HG03060 (cell line): ENCODE data around the gene WDFY2.

Experiments
- ATAC-seq: cut with Tn5 transposase; IDR thresholded peaks from one replicate; pipeline ENCODE4 v1.9.1; 2021; ENCODE audit warnings: low read depth, moderate number of reproducible peaks; ENCODE audit not compliant: unreplicated experiment

The WDFY2 gene

GRCh38 chr13:51806566-51806965, 222.3 kb downstream of the WDFY2 start:
- no peak for ATAC-seq

GRCh38 chr13:51807041-51807440, 222.8 kb downstream of the WDFY2 start:
- no peak for ATAC-seq

- no peak for ATAC-seq
Measured at GRCh38 chr13:51808811-51809210, 224.5 kb downstream of the WDFY2 start.

GRCh38 chr13:51811046-51811445, 226.8 kb downstream of the WDFY2 start:
- ATAC-seq = no peak

DNA sequence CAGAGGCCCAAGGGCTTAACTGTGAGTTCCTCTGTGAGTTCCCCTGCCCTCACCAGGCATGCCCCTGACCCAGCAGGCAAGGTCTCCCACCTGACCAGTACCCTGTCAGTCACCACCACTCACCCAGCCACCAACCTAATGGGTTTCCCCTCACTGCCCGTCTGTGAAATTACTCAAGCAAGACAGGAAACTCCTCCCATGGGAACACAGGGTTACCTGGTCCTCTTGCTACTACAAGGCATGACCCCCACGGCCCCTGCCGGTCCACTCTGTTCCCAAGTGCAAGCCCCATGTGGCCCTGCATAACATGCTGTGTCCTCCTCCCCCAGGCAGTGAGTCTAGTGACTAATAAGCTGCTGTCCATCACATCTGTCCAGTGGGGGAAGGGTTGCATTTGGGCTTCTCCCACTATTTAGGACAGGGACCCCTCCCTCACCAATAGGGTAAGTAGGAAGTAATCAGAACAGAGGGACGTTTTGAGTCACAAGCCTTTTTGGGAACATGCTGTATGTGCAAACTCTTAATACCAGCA, 227.7 kb downstream of the WDFY2 start:
- no peak for ATAC-seq

DNA sequence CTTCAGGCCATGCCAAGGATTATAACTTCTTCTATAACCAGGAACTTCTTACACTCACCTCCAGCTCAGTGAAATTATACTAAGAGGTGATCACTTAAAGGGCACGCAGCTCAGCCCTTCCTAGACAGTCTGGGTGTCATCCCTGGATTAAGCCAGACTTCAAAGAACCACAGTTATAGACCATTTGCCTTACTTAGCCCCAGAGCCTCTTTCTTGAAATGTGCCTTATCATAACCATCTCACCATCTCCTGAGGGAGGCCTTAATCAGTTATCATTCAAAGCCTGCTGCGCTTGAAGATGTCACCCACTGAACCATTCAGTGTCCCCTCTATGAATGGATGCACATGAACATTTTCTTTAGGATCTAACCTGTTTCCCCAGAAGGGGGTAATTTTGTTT, 229.8 kb downstream of the WDFY2 start:
- no peak for ATAC-seq

GRCh38 chr13:51814825-51815650, 230.8 kb downstream of the WDFY2 start:
- ATAC-seq = peak; percentile 58

DNA sequence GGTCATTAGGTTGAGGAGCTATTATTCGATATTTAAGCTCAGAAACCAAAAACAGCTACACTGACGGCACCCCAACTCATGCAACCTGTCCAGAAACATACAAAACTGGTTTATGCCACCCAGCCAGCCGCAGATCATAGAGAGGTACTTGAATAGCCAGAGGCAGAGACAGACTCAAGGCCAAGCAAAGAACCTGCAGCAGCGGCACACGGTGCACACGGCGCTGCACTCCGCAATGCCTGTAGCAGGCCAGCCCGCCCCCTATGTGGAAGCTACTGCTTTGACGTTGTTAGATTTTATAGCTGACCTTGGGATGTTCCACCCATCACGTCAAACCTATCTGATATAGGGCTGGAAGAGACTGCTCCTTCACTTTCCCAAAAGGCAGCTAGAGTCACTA, 231.6 kb downstream of the WDFY2 start:
- no peak for ATAC-seq

DNA sequence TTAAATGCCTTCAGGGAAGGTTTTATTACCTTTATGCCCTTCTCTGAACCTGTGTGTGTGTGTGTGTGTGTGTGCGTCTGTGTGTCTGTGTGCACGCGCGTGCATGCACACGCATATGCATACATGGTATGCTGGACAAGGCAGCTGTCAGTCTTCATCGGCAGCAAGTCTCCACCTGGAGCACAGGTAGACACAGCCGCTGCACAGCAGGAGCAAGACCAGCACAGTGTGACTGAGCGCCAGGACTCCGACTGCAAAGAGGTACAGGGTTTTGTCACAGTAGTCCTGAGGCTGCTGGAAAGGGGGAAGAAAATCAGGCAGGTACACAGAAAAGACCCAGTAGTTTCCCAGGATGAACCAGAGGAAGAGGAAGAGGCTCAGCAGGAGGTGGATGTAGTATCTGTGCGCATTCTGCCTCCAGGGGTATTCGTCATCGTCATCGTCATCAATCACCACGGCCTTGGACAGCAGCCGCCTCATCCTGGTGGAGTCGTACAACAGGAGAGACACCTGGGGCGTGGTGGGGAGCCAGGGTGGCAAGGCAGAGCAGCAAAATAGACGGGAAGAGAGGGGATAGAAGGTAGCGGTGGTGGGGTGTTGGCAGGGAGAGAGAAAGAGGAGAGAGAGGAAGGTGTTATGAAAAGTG, 232.5 kb downstream of the WDFY2 start:
- no peak for ATAC-seq
